HG03342 (cell line): ENCODE data around the gene CDK7.
"Not testable (repeated sequence)": the region's sequence is repeated elsewhere in the genome, so short reads cannot be mapped to it uniquely, and the experiment has no call there.

Source experiments
- ATAC-seq: cut with Tn5 transposase; IDR thresholded peaks from one replicate; pipeline ENCODE4 v1.9.1; 2021; ENCODE audit warnings: mild to moderate bottlenecking, moderate library complexity; ENCODE audit not compliant: unreplicated experiment

CDK7 gene

DNA sequence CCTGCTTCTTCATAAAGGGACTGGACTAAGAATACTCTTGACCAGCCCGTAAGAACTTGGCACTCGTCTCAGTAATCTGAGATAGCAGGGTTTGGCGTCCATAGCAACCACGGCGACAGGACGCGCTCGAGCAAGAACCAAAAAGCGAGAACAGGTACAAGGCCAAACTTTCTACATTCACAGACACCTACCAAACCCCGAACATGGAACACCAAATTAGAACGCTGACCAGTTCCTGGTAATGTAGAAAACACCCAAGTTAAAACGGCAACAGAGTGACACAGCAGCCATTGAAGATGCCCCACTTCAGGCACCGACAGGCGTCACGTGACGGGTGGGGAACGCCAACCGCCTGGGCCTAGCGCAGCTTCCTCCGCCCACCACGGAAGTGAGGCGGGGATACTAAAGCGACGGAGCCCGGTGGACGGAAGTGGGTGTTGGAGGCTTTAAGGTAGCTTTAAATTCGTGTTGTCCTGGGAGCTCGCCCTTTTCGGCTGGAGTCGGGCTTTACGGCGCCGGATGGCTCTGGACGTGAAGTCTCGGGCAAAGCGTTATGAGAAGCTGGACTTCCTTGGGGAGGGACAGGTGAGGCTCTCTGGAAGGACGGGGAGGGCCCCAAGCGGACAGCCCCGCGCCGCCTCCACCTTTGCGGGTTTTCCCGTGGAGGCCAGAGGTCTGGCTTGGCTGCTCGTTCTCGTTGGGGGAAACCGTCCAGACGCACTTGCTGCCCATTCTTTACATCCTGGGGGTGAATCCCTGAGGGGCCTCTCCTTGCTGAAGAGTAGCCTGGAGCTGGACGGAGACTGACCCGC is at the start of gene CDK7:
Gene CDK7, plus strand, starts transcription at position 430 of the 812 bp plus-strand sequence. Its CDS starts 90 bp downstream, at position 520.
- ATAC-seq = peak; percentile 100

DNA sequence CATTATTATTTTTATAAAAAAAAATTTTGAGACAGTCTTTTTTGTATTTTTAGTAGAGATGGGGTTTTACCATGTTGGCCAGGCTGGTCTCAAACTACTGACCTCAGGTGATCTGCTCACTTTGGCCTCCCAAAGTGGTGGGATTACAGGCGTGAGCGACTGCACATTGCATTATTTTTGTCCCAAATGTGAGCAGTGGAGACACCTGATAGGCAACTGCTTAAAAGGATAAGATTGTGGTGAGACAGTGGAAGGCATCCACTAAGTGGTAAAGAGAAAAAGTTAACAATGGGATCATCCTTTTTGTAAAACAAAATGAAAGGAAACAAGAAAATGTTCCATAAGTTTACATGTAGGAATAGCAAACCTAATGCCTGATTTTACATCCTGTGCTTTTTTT is 47.3 kb upstream of the CDK7 start:
- no peak for ATAC-seq

DNA sequence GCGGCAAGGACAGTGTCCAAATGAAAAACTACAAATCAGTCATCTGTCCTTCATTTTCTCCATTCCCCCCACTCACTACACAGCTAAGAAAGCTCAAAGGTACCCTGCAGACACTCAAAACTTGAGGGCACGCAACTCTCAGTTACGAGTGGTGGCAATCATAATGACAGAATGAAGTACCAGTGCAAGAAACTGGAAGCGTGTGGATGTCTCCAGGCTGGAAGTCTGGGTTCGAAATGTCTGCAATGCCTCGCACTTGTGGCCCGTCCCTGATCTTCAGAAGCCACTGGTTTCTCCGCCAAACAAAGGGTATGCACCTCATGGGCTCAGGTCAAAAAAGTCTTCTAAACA is 45.9 kb upstream of the CDK7 start:
- ATAC-seq = no peak

DNA sequence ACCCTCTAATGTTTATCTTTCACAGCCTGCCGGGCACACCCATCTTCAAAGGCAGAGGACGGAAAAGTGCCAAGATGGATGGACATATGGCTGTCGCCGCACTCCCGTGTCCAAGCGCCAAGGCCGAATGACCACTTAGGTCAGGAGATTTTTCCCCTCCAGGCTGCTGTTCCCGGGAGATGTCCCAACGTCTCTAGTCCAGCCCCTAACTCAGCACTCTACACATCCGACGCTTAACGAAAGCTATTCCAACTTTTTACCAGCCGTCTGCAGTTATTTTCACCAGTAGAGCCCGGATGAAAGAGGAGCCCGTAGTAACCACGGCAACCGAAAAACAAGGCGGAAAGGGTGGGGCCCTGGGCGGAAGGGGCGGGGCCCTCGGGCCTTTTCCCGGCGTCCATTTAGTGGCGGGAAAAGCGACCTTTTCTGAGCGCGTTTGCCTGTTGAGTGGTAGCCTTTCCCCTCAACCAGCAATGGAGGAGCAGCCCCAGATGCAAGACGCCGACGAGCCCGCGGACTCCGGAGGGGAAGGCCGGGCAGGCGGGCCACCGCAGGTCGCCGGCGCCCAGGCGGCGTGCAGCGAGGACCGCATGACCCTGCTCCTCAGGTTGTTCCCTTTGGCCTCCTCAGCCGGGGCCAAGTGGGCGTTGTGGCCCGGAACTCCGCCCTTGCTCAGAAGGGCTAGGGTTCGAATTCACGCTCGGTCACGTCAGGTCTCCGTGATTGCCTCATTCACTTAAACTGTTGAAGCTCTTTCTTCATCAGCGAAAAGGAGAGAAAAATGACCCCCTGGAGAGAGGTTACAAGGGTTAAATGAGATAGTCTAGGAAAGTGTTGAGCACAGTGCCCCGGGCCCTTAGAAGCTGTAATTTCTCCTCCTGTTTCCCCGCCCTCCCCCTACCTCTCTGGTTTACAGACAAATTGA is 45.3 kb upstream of the CDK7 start, which contains the start of gene CENPH:
Gene CENPH, plus strand, starts transcription at position 422 of the 925 bp plus-strand sequence. Its CDS starts 52 bp downstream, at position 474.
- ATAC-seq = peak; percentile 90

DNA sequence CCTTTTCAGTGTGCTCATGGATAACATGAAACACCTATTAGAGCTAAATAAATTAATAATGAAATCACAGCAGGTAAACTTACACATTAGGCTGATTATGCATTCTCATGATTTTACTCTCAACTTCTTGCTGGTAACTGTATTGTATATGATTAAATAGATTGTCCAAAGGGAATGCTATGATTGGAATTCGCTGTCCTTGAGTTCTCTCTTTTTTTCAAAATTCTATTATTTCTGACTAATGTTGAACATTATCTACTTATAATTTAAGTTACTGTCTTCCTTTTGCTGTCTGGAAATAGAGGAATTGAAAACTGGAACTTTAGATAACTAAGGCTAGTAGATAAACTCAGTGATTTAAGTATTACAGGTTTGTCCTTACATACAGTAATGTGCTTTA is 32.2 kb upstream of the CDK7 start:
- no peak for ATAC-seq

DNA sequence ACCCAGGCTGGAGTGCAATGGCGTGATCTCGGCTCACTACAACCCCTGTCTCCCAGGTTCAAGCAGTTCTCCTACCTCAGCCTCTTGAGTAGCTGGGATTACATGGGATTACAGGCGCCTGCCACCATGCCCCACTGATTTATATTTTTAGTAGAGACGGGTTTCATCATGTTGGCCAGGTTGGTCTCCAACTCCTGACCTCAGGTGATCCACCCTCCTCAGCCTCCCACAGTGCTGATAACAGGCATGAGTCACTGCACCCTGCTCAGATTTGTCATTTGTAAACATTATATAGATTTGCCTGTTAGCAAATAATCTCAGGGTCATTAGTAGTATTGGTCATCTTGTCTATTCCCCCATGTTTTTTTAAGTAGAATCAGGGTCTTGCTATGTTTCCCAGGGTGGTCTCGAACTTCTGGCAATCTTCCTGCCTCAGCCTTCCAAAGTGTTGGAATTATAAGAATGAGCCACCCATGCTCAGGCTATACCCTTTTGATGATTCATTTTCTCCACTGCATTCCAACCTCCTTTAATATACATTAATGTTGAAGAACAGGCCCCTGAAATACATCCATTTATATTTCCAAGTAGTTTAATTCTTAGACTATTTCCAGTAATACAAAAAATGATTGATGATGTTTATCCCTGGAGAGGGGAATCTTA is 28.0 kb upstream of the CDK7 start:
- no peak for ATAC-seq

DNA sequence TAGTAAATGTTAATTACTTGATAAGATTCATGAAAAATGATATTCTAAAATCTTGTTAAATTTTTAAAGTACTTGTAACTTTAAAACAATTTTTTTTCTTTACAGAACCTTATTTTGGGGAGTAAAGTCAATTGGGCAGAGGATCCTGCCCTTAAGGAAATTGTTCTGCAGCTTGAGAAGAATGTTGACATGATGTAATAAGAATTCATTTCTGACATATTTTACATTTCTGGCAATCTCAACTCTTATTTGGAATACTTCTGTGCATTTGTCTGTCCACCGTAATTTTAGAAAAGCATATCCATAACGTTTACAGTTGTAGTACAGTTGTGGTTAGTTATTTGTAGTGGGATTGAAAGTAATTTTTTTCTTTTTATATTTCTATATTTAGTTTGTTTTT is 25.1 kb upstream of the CDK7 start:
- ATAC-seq = no peak

DNA sequence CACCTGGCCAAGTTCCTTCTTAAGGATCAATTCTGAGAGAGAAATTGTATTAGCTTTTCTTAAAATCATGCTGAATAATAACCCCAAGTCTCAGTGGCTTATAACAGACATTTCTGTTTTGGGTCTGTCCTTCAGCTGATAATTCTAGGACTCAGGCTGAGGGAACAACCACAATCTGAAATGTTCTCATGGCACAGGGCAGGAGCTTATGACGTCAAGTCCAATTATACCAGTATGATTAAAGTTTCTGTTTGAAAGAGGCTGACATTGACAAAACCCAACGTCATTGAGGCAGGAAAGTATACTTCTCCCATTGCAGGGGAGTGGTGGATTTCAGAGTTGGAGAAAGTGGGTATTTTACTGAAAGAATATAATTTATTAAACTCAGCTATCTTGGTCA is 23.5 kb upstream of the CDK7 start:
- ATAC-seq = no peak

DNA sequence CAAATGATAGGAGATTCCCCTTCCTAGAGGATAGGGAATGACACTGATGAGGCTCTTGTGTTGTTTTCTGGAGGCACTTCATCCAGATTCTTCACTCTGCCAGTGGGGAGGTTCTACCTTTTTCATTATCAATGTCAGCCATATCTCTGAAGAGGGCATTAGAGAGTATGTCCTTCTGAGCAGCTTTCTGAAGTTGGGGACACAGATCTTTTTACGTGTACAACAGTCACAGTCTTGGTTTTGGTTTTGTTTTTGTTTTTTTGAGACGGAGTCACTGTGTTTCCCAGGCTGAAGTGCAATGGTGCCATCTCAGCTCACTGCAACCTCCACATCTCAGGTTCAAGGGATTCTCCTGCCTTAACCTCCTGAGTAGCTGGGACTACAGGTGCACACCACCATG is 22.7 kb upstream of the CDK7 start:
- ATAC-seq = no peak

DNA sequence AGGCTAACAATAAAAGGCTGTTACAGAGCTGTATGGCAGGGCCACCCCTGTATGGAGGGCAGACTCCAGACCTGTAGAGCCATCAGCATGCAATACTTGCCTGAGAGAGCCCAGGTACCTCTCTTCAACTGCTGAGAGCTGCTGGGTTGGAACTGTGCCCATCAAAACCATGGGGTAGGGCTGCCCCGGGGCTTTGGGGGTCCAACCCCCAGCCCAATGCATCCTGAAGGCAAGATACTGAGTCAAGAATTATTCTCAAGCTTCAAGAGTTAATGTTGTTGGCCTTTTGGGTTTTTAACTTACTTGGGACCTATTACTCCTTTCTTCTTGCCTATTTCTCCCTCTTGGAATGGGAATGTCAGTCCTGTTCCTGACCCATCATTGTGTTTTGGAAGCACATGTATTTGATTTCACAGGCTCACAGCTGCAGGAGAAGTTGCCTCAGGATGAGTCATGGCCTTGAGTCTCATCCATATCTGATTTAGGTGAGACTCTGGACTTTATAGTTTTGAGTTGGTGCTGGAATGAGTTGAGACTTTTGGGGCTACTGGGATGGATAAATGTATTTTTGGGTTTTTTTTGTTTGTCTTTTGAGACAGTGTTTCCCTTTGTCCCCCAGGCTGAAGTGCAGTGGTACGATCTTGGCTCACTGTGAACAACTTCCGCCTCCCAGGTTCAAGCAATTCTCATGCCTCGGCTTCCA is 21.0 kb upstream of the CDK7 start:
- ATAC-seq = no peak

DNA sequence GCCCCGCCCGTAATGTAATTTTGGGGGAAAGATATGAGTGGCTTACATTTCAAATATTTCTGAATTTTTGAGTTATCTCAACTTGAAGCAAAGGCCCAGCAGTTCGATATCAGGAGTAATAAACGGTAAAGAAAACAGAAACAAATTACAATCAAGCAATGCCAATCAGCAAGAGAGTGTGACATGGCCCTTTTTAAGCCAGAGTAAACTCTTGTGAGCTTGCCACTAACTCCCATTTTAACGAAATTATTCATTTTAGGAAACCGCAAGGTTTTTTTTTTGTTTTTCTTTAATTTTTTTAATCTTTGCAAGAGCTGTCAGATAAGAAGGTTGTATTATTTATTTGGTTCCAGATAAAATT is 17.6 kb upstream of the CDK7 start:
- no peak for ATAC-seq

DNA sequence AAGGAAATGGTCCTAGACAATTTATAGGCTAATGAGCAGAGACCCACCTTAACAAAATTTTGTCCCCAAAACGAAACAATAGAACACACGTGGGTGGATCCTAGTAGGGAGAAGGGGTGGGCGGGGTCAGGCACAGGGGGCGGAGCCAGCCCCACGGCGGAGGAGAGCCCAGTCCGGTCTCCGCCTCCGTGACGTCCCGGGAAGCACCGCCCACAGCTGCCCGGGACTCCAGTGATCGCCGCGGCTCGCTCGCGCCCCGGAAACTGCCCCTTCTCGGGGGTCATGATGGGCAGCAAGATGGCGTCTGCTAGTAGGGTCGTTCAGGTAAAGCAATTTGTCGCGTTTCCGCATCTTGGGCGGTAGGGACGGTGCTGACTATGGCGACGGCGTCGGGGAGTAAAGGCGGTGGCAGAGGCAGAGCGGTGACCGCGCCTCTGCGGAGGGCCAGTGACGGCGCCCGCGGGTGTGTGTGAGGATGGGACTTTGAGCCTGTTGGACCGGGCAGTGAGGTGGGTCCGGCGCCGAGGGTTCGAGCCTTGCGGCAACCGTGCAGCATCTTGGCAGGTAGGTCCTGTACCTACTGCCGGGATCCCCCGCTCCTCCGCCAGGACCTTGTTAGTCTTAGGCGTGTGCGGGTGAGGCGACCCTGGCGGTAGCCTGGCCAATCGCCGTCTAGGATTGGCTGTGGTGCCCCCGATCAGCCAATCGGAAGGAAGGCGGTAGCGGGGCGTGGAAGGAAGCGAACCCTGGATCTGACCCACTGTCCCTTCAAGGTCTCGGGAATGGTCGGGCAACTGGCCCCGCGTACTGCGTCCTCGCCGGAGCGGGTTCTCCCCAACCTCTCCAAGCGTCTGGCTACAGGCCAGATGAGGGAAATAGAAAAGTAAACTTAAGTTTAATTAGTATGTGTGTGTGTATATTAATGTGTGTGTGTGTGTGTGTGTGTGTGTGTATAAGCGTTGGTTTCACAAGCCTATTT is 16.8 kb upstream of the CDK7 start:
- ATAC-seq = peak; percentile 91

DNA sequence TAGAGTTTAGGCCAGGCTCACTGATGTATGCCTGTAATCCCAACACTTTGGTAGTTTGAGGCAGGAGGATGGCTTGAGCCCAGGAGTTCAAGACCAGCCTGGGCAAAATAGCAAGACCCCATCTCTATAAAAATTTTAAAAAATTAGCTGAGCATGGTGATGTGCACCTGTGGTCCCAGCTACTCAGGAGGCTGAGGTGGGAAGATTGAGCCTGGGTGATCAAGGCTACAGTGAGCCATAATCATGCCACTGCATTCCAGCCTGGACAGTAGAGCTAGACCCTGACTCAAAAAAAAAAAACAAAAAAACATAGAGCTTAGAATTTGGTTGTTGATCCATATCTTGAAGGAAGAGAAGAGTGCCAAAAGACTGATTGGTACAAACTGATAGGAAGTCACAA is 14.7 kb upstream of the CDK7 start:
- ATAC-seq = no peak

DNA sequence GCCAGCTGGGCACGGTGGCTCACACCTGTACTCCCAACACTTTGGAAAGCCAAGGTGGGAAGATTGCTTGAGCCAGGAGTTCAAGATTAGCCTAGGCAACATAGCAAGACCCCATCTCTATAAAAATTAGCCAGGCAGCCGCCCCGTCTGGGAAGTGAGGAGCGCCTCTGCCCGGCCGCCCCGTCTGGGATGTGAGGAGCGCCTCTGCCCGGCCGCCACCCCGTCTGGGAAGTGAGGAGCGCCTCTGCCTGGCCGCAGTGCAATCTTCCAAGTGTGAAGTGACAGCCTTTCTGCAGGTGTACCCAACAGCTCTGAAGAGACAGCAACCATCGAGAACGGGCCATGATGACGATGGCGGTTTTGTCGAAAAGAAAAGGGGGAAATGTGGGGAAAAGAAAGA is 14.3 kb upstream of the CDK7 start:
- not testable (repeated sequence) for ATAC-seq

DNA sequence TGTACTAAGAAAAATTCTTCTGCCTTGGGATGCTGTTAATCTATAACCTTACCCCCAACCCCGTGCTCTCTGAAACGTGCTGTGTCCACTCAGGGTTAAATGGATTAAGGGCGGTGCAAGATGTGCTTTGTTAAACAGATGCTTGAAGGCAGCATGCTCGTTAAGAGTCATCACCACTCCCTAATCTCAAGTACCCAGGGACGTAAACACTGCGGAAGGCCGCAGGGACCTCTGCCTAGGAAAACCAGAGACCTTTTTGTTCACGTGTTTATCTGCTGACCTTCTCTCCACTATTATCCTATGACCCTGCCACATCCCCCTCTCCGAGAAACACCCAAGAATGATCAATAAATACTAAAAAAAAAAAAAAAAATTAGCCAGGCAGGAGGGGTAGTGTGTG is 13.9 kb upstream of the CDK7 start:
- ATAC-seq = not testable (repeated sequence)

DNA sequence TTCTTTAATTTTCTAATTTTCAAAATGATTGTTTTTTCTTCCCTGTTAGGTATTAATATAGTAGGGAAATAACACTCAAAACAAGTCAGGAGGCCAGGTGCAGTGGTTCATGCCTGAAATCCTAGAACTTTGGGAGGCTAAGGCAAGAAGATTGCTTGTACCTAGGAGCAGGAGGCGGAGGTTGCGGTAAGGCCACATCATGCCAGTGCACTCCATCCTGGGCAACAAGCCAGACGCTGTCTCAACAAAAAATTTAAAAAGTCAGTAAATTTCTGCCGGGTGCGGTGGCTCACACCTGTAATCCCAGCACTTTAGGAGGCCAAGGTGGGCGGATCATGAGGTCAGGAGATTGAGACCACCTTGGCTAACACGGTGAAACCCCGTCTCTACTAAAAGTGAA is 10.2 kb upstream of the CDK7 start:
- no peak for ATAC-seq

DNA sequence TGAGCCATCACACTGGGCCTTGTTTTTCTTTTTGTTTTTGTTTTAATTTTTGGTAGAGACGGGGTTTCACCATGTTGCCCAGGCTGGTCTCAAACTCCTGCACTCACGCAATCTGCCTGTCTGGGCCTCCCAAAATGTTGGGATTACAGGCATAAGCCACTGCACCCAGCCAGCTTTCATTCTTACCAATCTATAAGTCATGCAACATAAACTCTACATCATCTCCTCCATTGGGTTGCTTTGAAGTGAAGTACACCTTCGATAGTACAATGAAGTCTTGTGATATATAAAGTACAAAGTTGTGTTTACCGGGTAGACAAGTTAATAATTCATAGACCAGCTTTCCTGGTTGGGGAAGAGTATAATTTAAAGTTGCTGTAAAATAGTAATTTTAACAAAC is 8.8 kb upstream of the CDK7 start:
- no peak for ATAC-seq

DNA sequence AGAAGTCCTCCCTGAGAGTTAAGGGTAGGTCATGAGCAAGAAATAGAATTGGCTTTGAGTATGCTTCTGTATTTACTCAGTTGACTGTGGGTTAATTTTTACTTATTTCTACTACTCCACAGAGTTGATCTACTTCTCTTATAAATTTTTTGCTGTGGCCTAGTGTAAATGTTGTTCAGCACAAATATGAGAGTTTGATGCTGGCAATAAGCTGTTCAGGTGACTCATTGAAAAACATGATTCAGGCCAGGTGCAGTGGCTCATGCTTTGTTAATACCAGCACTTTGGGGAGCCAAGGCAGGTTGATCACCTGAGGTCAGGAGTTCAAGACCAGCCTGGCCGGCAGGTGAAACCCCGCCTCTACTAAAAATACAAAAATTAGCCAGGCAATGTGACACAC is 4.5 kb upstream of the CDK7 start:
- no peak for ATAC-seq

DNA sequence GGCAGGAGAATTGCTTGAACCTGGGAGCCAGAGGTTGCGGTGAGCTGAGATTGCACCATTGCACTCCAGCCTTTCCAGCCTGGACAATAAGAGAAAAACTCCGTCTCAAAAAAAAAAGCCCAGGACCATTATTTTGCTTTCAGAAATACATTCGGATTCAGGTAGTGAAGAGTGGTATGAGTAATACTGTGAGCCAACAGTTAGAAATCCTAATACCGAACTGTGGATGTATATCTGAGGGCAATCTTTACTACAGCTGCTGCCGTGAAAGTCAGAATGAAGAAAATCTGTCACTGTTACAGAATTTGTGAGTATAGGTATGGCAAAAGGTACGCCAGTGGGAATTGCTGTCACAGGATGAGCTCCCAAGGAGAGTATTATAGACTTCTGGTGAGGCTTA is 3.4 kb upstream of the CDK7 start:
- no peak for ATAC-seq

DNA sequence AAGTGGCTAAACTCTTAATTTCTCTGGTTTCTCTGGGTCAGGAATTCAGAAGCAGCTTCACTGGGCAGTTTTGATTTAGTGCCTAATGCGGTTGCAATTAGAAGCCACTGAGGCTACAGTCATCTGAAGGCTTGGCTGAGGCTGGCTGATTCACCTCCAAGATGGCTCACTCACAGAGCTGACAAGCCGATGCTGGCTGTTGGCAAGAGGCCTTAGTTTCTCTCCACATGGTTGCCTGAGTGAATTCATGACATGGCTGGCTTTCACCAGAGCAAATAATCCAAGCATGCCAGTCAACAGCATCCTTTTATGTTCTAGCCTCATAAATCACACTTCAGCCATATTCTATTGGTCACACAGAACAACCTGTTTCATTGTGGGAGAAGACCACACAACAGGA is 2.8 kb upstream of the CDK7 start:
- ATAC-seq = no peak
